HG03159 (cell line): ENCODE data around the gene AVEN.
"Not testable (repeated sequence)": the region's sequence is repeated elsewhere in the genome, so short reads cannot be mapped to it uniquely, and the experiment has no call there.

Source experiments
- ATAC-seq: cut with Tn5 transposase; IDR thresholded peaks from one replicate; pipeline ENCODE4 v1.9.1; 2021; ENCODE audit warnings: mild to moderate bottlenecking, moderate library complexity; ENCODE audit not compliant: unreplicated experiment

Gene AVEN

GRCh38 chr15:34043813-34044212 is 4.8 kb upstream of the AVEN start:
- no peak for ATAC-seq

GRCh38 chr15:34043391-34043790 is 4.4 kb upstream of the AVEN start:
- no peak for ATAC-seq

- ATAC-seq, result peak; percentile 7
Measured at GRCh38 chr15:34039790-34040113, 748 bp upstream of the AVEN start.

DNA sequence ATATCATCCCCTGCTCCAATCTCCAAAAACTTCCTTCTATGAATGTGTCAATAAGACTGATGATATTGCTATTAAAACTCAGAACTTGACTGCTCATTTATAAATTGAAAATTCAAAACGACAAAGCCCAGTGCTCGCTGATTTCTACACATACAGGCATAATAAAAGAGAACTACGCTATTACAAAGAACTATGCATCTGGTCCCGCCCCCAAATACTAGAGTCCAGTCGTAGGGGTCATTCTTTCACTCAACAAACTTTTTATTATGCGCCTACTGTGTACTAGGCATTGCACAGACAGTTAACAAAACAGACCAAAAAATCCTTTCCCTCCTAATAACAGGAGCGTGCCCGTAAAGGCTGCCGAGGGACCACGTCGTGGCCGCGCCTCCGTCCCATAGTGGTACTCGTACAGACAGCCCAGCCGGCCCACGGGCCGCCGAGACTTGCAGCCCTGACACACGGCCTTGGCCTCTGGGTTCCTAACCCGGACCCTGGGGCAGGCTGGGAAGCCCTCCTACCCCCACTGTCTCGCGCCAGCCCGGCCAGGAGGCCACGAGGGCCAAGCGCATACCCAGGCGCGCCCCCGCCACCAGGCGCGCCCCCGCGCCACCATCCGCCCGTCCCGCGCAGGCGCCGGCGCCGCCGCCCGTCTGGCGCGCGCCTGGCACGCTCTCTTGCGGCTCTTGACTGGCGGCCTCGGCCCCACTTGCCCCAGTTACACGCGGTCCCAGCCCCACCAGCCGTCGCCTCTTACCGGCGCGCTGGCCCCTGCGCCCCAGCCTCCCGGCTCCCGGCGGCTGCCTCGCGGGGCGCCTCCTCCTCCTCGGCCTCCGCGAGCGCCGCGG is 757 bp downstream of the AVEN start:
- peak; percentile 66 for ATAC-seq

GRCh38 chr15:34031987-34032760 is 6.8 kb downstream of the AVEN start:
- no peak for ATAC-seq

- ATAC-seq, result no peak
Measured at GRCh38 chr15:34027606-34028005, 11.4 kb downstream of the AVEN start.

GRCh38 chr15:34025252-34025651 is 13.8 kb downstream of the AVEN start:
- ATAC-seq, result no peak

DNA sequence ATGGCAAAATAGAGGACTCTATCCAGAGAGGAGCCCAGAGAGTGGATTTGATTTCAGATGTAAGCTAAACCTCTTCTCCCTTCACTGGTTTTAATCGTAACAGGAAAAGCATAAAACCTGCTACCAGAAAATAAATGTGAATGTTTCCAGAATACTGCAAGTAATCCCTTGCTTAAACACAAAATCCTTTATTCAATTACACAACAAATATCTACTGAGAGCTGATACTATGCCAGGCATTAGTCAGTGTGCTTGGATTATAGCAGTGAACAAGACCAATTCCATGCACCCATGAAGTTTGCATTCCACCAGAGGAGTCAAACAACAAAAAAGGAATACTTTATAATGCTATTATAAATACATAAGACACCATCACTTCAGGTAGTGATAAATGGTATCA is 15.1 kb downstream of the AVEN start:
- no peak for ATAC-seq

- no peak for ATAC-seq
Measured at GRCh38 chr15:34019369-34019990, 19.5 kb downstream of the AVEN start.

DNA sequence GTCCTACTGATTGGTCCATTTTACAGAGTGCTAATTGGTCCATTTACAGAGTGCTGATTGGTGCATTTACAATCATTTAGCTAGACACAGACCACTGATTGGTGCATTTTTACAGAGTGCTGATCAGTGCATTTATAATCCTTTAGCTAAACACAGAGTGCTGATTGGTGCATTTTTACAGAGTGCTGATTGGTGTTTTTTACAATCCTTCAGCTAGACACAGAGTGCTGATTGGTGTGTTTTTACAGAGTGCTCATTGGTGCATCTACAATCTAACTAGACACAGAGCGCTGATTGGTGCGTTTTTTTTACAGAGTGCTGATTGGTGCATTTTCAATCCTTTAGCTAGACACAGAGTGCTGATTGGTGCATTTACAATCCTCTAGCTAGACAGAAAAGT is 20.3 kb downstream of the AVEN start:
- not testable (repeated sequence) for ATAC-seq

GRCh38 chr15:34018021-34018645 is 20.9 kb downstream of the AVEN start:
- ATAC-seq, result no peak

GRCh38 chr15:34014556-34014955 is 24.4 kb downstream of the AVEN start:
- ATAC-seq, result no peak

GRCh38 chr15:34013746-34014145 is 25.3 kb downstream of the AVEN start:
- ATAC-seq, result no peak

DNA sequence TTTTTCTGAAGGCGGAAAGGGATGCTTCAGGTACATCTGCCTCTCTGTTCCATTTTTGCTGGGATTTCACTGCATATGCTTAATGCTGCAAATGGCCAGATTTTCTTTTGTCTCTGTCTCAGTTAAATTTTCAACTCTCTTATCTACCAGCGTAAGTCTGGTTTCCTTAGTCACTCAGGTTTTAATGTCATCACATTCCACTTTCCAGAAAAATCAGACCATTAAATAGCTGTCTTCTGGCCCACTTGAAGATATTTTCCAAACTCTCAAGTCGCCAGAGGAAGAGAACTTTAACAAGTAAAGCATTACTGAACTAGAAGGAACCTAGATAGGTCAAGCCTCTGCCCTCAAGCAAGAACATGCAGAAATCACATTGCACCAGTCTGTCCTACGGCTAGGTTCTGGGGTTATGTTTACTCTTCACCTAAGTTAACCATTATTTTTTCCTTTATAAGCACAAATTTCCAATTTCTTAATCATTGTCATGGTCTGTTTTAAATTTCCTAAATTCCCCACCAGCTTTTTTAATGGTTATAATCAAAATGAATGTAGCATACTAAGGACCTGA is 26.5 kb downstream of the AVEN start:
- ATAC-seq, result no peak

DNA sequence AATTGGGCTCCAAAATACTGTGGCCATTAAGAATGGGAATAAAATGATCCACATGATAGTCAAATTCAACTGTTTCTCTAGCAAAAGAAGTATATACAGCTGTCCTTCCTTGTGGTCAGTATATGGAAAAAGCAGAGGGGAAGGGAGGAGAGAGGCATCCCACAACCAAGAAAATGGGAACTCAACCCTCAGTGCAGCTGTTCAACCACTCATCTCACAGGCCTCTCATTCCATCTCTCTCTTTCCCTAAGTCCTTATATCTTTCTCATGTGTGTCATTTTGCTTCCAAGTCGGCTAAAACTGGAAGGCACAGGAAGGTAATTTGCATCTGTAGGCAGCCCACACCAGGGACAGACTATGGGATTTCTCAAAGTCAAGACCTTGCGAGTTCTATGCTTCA is 27.5 kb downstream of the AVEN start:
- no peak for ATAC-seq

DNA sequence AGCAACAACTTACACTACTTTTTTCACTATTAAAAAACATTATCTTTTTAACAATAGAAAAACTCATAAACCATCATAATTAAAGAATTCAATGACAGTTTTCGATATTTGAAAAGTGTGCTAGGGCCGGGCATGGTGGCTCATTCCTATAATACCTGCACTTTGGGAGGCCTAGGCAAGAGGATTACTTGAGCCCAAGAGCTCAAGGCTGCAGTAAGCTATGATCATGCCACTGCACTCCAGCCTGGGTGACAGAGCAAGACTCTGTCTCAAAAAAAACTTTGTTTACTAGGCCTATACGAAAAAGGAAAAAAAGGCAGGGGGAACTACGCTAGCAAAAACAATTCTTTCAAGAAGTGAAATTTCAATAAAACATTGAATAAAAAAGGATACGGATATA is 28.1 kb downstream of the AVEN start:
- ATAC-seq, result no peak

DNA sequence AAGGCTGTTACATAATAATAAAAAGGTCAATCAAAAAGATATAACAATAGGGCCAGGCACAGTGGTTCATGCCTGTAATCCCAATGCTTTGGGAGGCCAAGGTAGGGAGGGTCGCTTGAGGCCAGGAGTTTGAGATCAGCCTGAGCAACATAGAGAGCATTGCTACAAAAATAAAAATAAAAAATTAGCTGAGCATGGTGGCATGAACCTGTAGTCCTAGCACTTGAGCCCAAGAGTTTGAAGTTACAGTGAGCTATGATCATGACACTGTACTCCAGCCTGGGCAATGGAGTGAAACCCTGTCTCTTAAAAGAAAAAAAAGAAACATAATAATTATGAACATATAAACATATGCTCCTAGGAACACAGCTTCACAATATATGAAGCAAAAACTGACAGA is 29.3 kb downstream of the AVEN start:
- no peak for ATAC-seq

- no peak for ATAC-seq
Measured at GRCh38 chr15:34006381-34006780, 32.6 kb downstream of the AVEN start.

- ATAC-seq, result no peak
Measured at GRCh38 chr15:34001536-34001935, 37.5 kb downstream of the AVEN start.

DNA sequence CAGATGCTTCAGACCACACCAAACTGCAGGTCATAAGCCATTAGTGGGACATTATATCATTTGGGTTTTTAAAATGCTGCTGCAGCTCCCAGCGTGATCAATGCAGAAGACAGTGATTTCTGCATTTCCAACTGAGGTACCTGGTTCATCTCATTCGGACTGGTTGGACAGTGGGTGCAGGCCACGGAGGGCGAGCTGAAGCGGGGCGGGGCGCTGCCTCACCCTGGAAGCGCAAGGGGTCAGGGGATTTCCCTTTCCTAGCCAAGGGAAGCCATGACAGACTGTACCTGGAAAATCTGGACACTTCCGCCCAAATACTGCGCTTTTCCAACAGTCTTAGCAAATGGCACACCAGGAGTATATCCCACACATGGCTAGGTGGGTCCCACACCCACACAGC is 43.3 kb downstream of the AVEN start:
- not testable (repeated sequence) for ATAC-seq

GRCh38 chr15:33994005-33994615 is 44.9 kb downstream of the AVEN start:
- ATAC-seq, result no peak
